Panc1 (cell line): ENCODE results near the gene LBH.

Experiments
- POLR2AphosphoS5 ChIP-seq: IDR thresholded peaks from 2 replicates; pipeline ENCODE4 v1.6.1; 2012; ENCODE audit warnings: mild to moderate bottlenecking, low read depth, low read length, moderate library complexity
- SIN3A ChIP-seq: IDR thresholded peaks from 2 replicates; pipeline ENCODE4 v1.6.1; 2012; ENCODE audit warnings: low read depth, mild to moderate bottlenecking, low read length, moderate library complexity, borderline replicate concordance; ENCODE audit not compliant: insufficient read depth
- TCF7L2 ChIP-seq: IDR thresholded peaks from 2 replicates; pipeline ENCODE4 v1.6.1; 2011; ENCODE audit warnings: mild to moderate bottlenecking, low read depth, low read length, inconsistent platforms
- TF ChIP-seq, protein P1 (sequence below): fragments of 450-650 bp; IDR thresholded peaks from 2 replicates; pipeline ENCODE4 v1.5.1; 2017; ENCODE audit warnings: mild to moderate bottlenecking
- TF ChIP-seq, protein P2 (sequence below), 2 experiments: IDR thresholded peaks; 2 replicates each; pipeline ENCODE4 v1.6.1; 2011 to 2012; ENCODE audit warnings: low read depth in 2 of 2, control low read depth in 1 of 2, low read length in 1 of 2, mild to moderate bottlenecking in 1 of 2, moderate library complexity in 1 of 2; ENCODE audit not compliant: insufficient read depth in 1 of 2

DNA sequence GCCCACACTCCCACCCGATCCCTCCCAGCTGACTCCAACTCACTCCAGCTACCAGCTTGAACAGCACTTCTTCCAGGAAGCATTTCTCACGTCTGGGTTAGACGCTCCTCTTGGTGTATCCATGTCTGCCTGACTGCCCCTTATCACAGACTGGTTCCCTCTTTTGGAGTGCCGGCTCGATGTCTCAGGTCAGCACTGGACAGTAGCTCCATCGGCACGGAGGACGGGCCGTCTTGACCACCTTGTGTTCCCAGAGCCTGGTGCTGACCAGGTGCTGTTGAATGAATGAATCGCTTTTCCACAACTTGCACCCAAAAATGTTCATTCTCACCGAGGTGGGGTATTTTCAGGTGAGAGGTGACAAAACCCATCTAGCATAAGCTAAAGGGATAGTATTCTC is 71.8 kb downstream of the LBH start:
- TF ChIP-seq, protein P1, sequence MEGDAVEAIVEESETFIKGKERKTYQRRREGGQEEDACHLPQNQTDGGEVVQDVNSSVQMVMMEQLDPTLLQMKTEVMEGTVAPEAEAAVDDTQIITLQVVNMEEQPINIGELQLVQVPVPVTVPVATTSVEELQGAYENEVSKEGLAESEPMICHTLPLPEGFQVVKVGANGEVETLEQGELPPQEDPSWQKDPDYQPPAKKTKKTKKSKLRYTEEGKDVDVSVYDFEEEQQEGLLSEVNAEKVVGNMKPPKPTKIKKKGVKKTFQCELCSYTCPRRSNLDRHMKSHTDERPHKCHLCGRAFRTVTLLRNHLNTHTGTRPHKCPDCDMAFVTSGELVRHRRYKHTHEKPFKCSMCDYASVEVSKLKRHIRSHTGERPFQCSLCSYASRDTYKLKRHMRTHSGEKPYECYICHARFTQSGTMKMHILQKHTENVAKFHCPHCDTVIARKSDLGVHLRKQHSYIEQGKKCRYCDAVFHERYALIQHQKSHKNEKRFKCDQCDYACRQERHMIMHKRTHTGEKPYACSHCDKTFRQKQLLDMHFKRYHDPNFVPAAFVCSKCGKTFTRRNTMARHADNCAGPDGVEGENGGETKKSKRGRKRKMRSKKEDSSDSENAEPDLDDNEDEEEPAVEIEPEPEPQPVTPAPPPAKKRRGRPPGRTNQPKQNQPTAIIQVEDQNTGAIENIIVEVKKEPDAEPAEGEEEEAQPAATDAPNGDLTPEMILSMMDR = no peak
- TF ChIP-seq, protein P2, sequence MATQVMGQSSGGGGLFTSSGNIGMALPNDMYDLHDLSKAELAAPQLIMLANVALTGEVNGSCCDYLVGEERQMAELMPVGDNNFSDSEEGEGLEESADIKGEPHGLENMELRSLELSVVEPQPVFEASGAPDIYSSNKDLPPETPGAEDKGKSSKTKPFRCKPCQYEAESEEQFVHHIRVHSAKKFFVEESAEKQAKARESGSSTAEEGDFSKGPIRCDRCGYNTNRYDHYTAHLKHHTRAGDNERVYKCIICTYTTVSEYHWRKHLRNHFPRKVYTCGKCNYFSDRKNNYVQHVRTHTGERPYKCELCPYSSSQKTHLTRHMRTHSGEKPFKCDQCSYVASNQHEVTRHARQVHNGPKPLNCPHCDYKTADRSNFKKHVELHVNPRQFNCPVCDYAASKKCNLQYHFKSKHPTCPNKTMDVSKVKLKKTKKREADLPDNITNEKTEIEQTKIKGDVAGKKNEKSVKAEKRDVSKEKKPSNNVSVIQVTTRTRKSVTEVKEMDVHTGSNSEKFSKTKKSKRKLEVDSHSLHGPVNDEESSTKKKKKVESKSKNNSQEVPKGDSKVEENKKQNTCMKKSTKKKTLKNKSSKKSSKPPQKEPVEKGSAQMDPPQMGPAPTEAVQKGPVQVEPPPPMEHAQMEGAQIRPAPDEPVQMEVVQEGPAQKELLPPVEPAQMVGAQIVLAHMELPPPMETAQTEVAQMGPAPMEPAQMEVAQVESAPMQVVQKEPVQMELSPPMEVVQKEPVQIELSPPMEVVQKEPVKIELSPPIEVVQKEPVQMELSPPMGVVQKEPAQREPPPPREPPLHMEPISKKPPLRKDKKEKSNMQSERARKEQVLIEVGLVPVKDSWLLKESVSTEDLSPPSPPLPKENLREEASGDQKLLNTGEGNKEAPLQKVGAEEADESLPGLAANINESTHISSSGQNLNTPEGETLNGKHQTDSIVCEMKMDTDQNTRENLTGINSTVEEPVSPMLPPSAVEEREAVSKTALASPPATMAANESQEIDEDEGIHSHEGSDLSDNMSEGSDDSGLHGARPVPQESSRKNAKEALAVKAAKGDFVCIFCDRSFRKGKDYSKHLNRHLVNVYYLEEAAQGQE (IDR thresholded peaks at IDR 0.05; ENCODE audit: insufficient read depth in 1 of 2, low read depth in 2 of 2, low read length in 1 of 2) = no peak
- TF ChIP-seq POLR2AphosphoS5 = no peak
- TF ChIP-seq SIN3A = no peak
- TF ChIP-seq TCF7L2 = no peak
